ENCODE data around the gene CHD1.

DNA sequence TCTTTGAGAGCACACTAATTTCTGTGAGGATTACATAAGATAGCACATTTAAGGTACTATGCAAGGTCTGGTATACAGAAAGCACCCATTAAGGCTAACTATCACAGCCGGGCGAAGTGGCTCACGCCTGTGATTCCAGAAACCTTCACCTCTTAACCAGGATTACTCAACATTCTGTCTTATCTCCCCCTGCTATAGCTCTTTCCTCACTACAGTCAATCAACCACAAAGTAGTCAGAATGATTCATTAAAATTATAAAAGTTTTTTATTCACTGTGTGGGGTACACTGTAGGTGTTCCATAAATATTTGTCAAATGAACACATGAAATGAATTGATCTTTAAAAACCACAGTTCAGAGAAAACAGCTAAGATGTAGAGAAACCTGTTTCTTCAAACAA lies 48.7 kb downstream of the CHD1 start:
- TF ChIP-seq TAF1 (IDR thresholded peaks at IDR 0.05; ENCODE audit: borderline replicate concordance, low read depth, low read length) (no peak), POLR2A (IDR thresholded peaks at IDR 0.05; ENCODE audit: low read depth, low read length) (no peak), POLR2AphosphoS5 (IDR thresholded peaks at IDR 0.05; ENCODE audit: low read depth, low read length) (no peak)
